Neural cell (in vitro differentiated cells): ENCODE measurements around the gene COX17. TPM values are rescaled to one million over a fixed set of nuclear protein-coding genes. Genes with fewer than 3 reads are reported as not detected.

ENCODE experiments used
- H2AFZ ChIP-seq: fragments of 200-600, 300-800 bp; sonication (generic), shearing (Covaris generic); 2 replicates; pipeline ENCODE4 v1.6.0; 2014; ENCODE audit warnings: low read depth, mild to moderate bottlenecking, antibody characterized with exemption, low read length, moderate library complexity
- H3F3A ChIP-seq: fragments of 200-600 bp; shearing (Covaris generic); 2 replicates; pipeline ENCODE4 v1.6.1; 2016; ENCODE audit warnings: mild to moderate bottlenecking, moderate library complexity, mixed read lengths, antibody characterized with exemption, low read length; ENCODE audit not compliant: insufficient read depth, poor library complexity, severe bottlenecking
- H3K27ac ChIP-seq: fragments of 200-600, 300-800 bp; sonication (generic), shearing (Covaris generic); 2 replicates; pipeline ENCODE4 v1.5.1; 2014; ENCODE audit warnings: mild to moderate bottlenecking, low read length, moderate library complexity
- H3K27me3 ChIP-seq: fragments of 300-800, 200-600 bp; sonication (generic), shearing (Covaris generic); 2 replicates; pipeline ENCODE4 v1.6.0; 2014; ENCODE audit warnings: mild to moderate bottlenecking, low read depth, low read length, moderate library complexity; ENCODE audit not compliant: insufficient read depth
- H3K36me3 ChIP-seq: fragments of 300-800, 200-600 bp; sonication (generic), shearing (Covaris generic); 2 replicates; pipeline ENCODE4 v1.5.1; 2014; ENCODE audit warnings: mild to moderate bottlenecking, antibody characterized with exemption, low read length, moderate library complexity; ENCODE audit not compliant: insufficient read depth
- H3K4me2 ChIP-seq: fragments of 300-800, 200-600 bp; sonication (generic), shearing (Covaris generic); 2 replicates; pipeline ENCODE4 v1.6.0; 2014; ENCODE audit warnings: mild to moderate bottlenecking, low read length
- H3K4me3 ChIP-seq: fragments of 300-800, 200-600 bp; sonication (generic), shearing (Covaris generic); 2 replicates; pipeline ENCODE4 v1.5.1; 2014; ENCODE audit warnings: mild to moderate bottlenecking, low read length, moderate library complexity
- H3K79me2 ChIP-seq: fragments of 200-600 bp; shearing (Covaris generic); replicated peaks from 2 replicates; pipeline ENCODE4 v1.6.0; 2014; ENCODE audit warnings: mild to moderate bottlenecking, low read length, moderate library complexity; ENCODE audit not compliant: insufficient read depth
- H3K9ac ChIP-seq: fragments of 300-800, 200-600 bp; sonication (generic), shearing (Covaris generic); 2 replicates; pipeline ENCODE4 v1.6.1; 2016; ENCODE audit warnings: mild to moderate bottlenecking, low read length, mixed read lengths
- H3K9me2 ChIP-seq: fragments of 200-600 bp; shearing (Covaris generic); 2 replicates; pipeline ENCODE4 v1.6.1; 2016; ENCODE audit warnings: mild to moderate bottlenecking, low read length, mixed read lengths; ENCODE audit not compliant: insufficient read depth
- H3K9me3 ChIP-seq: fragments of 200-600, 300-800 bp; sonication (generic), shearing (Covaris generic); 2 replicates; pipeline ENCODE4 v1.6.1; 2016; ENCODE audit warnings: mild to moderate bottlenecking, mixed run types, low read length, moderate library complexity, mixed read lengths
- H4K20me1 ChIP-seq: fragments of 200-600 bp; shearing (Covaris generic); 2 replicates; pipeline ENCODE4 v1.6.1; 2016; ENCODE audit warnings: mild to moderate bottlenecking, mixed run types; ENCODE audit not compliant: insufficient read depth
- EZH2 ChIP-seq: fragments of 200-600, 300-800 bp; shearing (Covaris generic), sonication (generic); IDR thresholded peaks from 2 replicates; pipeline ENCODE4 v1.6.1; 2014; ENCODE audit warnings: antibody characterized with exemption, low read length, borderline replicate concordance, mild to moderate bottlenecking; ENCODE audit not compliant: insufficient read depth, poor library complexity, severe bottlenecking
- MXI1 ChIP-seq: fragments of 450-650 bp; conservative IDR thresholded peaks from 2 replicates; pipeline ENCODE4 v1.6.1; 2014; ENCODE audit warnings: antibody characterized with exemption, mild to moderate bottlenecking; ENCODE audit not compliant: poor library complexity, severe bottlenecking
- POLR2AphosphoS5 ChIP-seq: IDR thresholded peaks from 2 replicates; pipeline ENCODE4 v1.6.1; 2012
- RAD21 ChIP-seq: fragments of 450-650 bp; conservative IDR thresholded peaks from 2 replicates; pipeline ENCODE4 v1.6.1; 2014; ENCODE audit warnings: antibody characterized with exemption, mild to moderate bottlenecking, moderate library complexity
- TAF1 ChIP-seq: IDR thresholded peaks from 2 replicates; pipeline ENCODE4 v1.6.1; 2012; ENCODE audit warnings: low read depth
- polyA plus RNA-seq: library from polyadenylated mRNA; depleted of rRNA; stranded (reverse); fragments of >200 nt; gene quantifications from 2 replicates; pipeline ENCODE4 v1.2.3, GENCODE V29; 2014
- TF ChIP-seq, protein P1 (sequence below): IDR thresholded peaks from 2 replicates; pipeline ENCODE4 v1.6.1; 2012; ENCODE audit warnings: borderline replicate concordance
- TF ChIP-seq, protein P2 (sequence below): fragments of 450-650 bp; IDR thresholded peaks from 2 replicates; pipeline ENCODE4 v1.5.1; 2014; ENCODE audit warnings: antibody characterized with exemption, mild to moderate bottlenecking, moderate library complexity; ENCODE audit not compliant: poor library complexity, severe bottlenecking

The COX17 gene
- polyA plus RNA-seq, 1 donor from 2014 or later, result 49.4 TPM

GRCh38 chr3:119695480-119695879 lies 18.3 kb upstream of the COX17 start:
- H2AFZ ChIP-seq, result no peak overlapping the region
- no peaks in the 10 kb centered on the region for H3K9me2 ChIP-seq
- no peaks in the 10 kb centered on the region for H3K79me2 ChIP-seq
- H3F3A ChIP-seq, result no peaks in the 10 kb centered on the region
- no peak overlapping the region for H3K27ac ChIP-seq
- H3K4me2 ChIP-seq, result no peak overlapping the region
- H4K20me1 ChIP-seq, result no peaks in the 10 kb centered on the region
- TF ChIP-seq EZH2 (no peak), RAD21 (no peak), TAF1 (no peak), POLR2AphosphoS5 (no peak), MXI1 (no peak)
- TF ChIP-seq, protein P1, sequence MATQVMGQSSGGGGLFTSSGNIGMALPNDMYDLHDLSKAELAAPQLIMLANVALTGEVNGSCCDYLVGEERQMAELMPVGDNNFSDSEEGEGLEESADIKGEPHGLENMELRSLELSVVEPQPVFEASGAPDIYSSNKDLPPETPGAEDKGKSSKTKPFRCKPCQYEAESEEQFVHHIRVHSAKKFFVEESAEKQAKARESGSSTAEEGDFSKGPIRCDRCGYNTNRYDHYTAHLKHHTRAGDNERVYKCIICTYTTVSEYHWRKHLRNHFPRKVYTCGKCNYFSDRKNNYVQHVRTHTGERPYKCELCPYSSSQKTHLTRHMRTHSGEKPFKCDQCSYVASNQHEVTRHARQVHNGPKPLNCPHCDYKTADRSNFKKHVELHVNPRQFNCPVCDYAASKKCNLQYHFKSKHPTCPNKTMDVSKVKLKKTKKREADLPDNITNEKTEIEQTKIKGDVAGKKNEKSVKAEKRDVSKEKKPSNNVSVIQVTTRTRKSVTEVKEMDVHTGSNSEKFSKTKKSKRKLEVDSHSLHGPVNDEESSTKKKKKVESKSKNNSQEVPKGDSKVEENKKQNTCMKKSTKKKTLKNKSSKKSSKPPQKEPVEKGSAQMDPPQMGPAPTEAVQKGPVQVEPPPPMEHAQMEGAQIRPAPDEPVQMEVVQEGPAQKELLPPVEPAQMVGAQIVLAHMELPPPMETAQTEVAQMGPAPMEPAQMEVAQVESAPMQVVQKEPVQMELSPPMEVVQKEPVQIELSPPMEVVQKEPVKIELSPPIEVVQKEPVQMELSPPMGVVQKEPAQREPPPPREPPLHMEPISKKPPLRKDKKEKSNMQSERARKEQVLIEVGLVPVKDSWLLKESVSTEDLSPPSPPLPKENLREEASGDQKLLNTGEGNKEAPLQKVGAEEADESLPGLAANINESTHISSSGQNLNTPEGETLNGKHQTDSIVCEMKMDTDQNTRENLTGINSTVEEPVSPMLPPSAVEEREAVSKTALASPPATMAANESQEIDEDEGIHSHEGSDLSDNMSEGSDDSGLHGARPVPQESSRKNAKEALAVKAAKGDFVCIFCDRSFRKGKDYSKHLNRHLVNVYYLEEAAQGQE, result no peak
- TF ChIP-seq, protein P2, sequence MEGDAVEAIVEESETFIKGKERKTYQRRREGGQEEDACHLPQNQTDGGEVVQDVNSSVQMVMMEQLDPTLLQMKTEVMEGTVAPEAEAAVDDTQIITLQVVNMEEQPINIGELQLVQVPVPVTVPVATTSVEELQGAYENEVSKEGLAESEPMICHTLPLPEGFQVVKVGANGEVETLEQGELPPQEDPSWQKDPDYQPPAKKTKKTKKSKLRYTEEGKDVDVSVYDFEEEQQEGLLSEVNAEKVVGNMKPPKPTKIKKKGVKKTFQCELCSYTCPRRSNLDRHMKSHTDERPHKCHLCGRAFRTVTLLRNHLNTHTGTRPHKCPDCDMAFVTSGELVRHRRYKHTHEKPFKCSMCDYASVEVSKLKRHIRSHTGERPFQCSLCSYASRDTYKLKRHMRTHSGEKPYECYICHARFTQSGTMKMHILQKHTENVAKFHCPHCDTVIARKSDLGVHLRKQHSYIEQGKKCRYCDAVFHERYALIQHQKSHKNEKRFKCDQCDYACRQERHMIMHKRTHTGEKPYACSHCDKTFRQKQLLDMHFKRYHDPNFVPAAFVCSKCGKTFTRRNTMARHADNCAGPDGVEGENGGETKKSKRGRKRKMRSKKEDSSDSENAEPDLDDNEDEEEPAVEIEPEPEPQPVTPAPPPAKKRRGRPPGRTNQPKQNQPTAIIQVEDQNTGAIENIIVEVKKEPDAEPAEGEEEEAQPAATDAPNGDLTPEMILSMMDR, result no peak
- no peak overlapping the region for H3K4me3 ChIP-seq
- no peaks in the 10 kb centered on the region for H3K36me3 ChIP-seq
- H3K27me3 ChIP-seq, result no peaks in the 10 kb centered on the region
- H3K9me3 ChIP-seq, result no peaks in the 10 kb centered on the region
- no peak overlapping the region for H3K9ac ChIP-seq

- Histone ChIP-seq H3K79me2 (no peaks in the 10 kb centered on the region), H3K9me3 (no peaks in the 10 kb centered on the region), H3K4me2 (no peak overlapping the region), H3K9ac (no peak overlapping the region), H4K20me1 (no peaks in the 10 kb centered on the region), H3K27ac (no peak overlapping the region), H3K27me3 (no peaks in the 10 kb centered on the region), H3K4me3 (no peak overlapping the region), H3K36me3 (no peaks in the 10 kb centered on the region), H3K9me2 (no peaks in the 10 kb centered on the region), H2AFZ (no peak overlapping the region), H3F3A (no peaks in the 10 kb centered on the region)
- TF ChIP-seq, protein P1, result no peak
- TF ChIP-seq, protein P2, result peak; percentile 44
- TF ChIP-seq MXI1, result no peak
These were observed 12.9 kb upstream of the COX17 start for GRCh38 chr3:119690043-119690656.
